Calu3 (cell line): ENCODE measurements around the gene ULBP2. TPM values are rescaled to one million over a fixed set of nuclear protein-coding genes. Genes with fewer than 3 reads are reported as not detected.

Experiments used
- total RNA-seq: library from RNA; stranded (reverse); gene quantifications from 2 replicates; pipeline ENCODE4 v1.2.3, GENCODE V29; 2022

ULBP2 gene
- total RNA-seq, 1 experiment from 2014 or later: 7.1 TPM

Other genes starting within 250 kb of the ULBP2 start
- gene LATS1, start 223.9 kb upstream of the ULBP2 start, total RNA-seq: 20.0 and 20.7 TPM in 2 replicates
- gene NUP43, start 195.5 kb upstream of the ULBP2 start, total RNA-seq: 38.4 and 42.8 TPM in 2 replicates
- 56.8 and 63.4 TPM in 2 replicates for gene PCMT1, start 192.3 kb upstream of the ULBP2 start, total RNA-seq
- 27.4 and 31.1 TPM in 2 replicates for gene LRP11, start 77.7 kb upstream of the ULBP2 start, total RNA-seq
- gene RAET1E, start 43.9 kb upstream of the ULBP2 start, total RNA-seq: 0.22 TPM in 1 of 2 replicates, not detected in the other
- 0.54 TPM in 1 of 2 replicates, not detected in the other for gene RAET1G, start 18.9 kb upstream of the ULBP2 start, total RNA-seq
- gene ULBP1, start 21.9 kb downstream of the ULBP2 start, total RNA-seq: 2.2 and 2.5 TPM in 2 replicates
- gene RAET1L, start 83.5 kb downstream of the ULBP2 start, total RNA-seq: 1.3 and 2.3 TPM in 2 replicates
- gene ULBP3, start 127.1 kb downstream of the ULBP2 start, total RNA-seq: 8.4 and 9.8 TPM in 2 replicates
- 2.7 and 3.6 TPM in 2 replicates for gene PPP1R14C, start 201.0 kb downstream of the ULBP2 start, total RNA-seq